Measurements from ENCODE around the gene MCCC1. TPM values are rescaled to one million over a fixed set of nuclear protein-coding genes. Genes with fewer than 3 reads are reported as not detected.
"Not testable (repeated sequence)": the region's sequence is repeated elsewhere in the genome, so short reads cannot be mapped to it uniquely, and the experiment has no call there.

Gene MCCC1
- total and polyA plus RNA-seq, 2 of the 4 experiments (the other 2 are of a cell fraction) = 14.2 to 17.9 TPM

DNA sequence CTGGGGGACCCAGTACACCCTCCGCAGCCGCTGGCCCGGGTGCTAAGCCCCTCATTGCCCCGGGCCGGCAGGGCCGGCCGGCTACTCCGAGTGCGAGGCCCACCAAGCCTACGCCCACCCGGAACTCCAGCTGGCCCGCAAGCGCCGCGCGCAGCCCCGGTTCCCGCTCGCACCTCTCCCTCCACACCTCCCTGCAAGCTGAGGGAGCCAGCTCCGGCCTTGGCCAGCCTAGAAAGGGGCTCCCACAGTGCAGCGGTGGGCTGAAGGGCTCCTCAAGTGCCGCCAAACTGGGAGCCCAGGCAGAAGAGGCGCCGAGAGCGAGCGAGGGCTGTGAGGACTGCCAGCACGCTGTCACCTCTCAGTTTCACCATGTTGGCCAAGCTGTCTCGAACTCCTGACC is 4.7 kb upstream of the MCCC1 start:
- ATAC-seq (ENCODE audit: low read depth); H3K9me1 ChIP-seq (ENCODE audit: insufficient read depth, low read length); DNase-seq; H2AK5ac ChIP-seq (ENCODE audit: low read depth, low read length); H3K9ac ChIP-seq (ENCODE audit: low read depth, low read length); H3K4me1 ChIP-seq (ENCODE audit: control insufficient read depth, insufficient read depth, low read length); H3K9me3 ChIP-seq (ENCODE audit: control insufficient read depth, insufficient read depth, low read length); H3K36me3 ChIP-seq (ENCODE audit: control insufficient read depth, insufficient read depth, low read length); H3K27ac ChIP-seq (ENCODE audit: insufficient read depth, low read length); H3K27me3 ChIP-seq (ENCODE audit: control insufficient read depth, insufficient read depth, low read length); H4K91ac ChIP-seq (ENCODE audit: insufficient read depth, low read depth, low read length); CTCF ChIA-PET; H3K56ac ChIP-seq (ENCODE audit: extremely low read depth, insufficient read depth, low read length); H2BK20ac ChIP-seq (ENCODE audit: low read depth, low read length); H3K4me2 ChIP-seq (ENCODE audit: low read depth, low read length); POLR2A ChIA-PET (ENCODE audit: unreplicated experiment); H2BK15ac ChIP-seq (ENCODE audit: low read depth, low read length); H3K4ac ChIP-seq (ENCODE audit: low read depth, low read length); H4K20me1 ChIP-seq (ENCODE audit: insufficient read depth, low read length); H2BK120ac ChIP-seq (ENCODE audit: low read depth, low read length); H3K79me1 ChIP-seq (ENCODE audit: low read depth in 1 of 2, low read length in 2 of 2); H2AK9ac ChIP-seq (replicated peaks; ENCODE audit: low read depth, low read length, poor library complexity); H3K23ac ChIP-seq (ENCODE audit: low read depth, low read length); H2AFZ ChIP-seq (replicated peaks; ENCODE audit: low read length, poor library complexity); intact Hi-C loops (cut with micrococcal nuclease); in situ Hi-C loops (cut with MboI; ENCODE audit: low sequenced_read_pairs); H3K14ac ChIP-seq (replicated peaks; ENCODE audit: low read depth, low read length); H2BK5ac ChIP-seq (ENCODE audit: low read depth, low read length, poor library complexity, severe bottlenecking); H3K18ac ChIP-seq (ENCODE audit: low read depth, low read length); dilution Hi-C loops (cut with HindIII; ENCODE audit: low sequenced_read_pairs, unreplicated experiment); H4K5ac ChIP-seq (ENCODE audit: low read depth, low read length); H4K8ac ChIP-seq (ENCODE audit: low read depth in 2 of 2, low read length in 2 of 2); H3K4me3 ChIP-seq (ENCODE audit: insufficient read depth, low read depth, low read length); BruUV-seq (replicated peaks): not testable (repeated sequence)
- WGBS, 2 experiments (ENCODE audit: extremely low coverage in 2 of 2, insufficient read length in 1 of 2) = no CpG with 5 or more reads among the region's 28 CpGs

DNA sequence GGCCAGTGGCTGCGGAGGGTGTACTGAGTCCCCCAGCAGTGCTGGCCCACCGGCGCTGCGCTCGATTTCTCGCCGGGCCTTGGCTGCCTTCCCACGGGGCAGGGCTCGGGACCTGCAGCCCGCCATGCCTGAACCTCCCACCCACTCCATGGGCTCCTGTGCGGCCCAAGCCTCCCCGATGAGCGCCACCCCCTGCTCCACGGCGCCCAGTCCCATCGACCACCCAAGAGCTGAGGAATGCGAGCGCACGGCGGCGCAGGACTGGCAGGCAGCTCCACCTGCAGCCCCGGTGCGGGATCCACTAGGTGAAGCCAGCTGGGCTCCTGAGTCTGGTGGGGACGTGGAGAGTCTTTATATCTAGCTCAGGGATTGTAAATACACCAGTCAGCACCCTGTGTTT is 1.7 kb upstream of the MCCC1 start:
- H4K91ac ChIP-seq (ENCODE audit: insufficient read depth, low read depth, low read length); H2AFZ ChIP-seq (replicated peaks; ENCODE audit: low read length, poor library complexity); H3K23ac ChIP-seq (ENCODE audit: low read depth, low read length); DNase-seq; H3K9me1 ChIP-seq (ENCODE audit: insufficient read depth, low read length); H2BK15ac ChIP-seq (ENCODE audit: low read depth, low read length); CTCF ChIA-PET; intact Hi-C loops (cut with micrococcal nuclease); H3K36me3 ChIP-seq (ENCODE audit: control insufficient read depth, insufficient read depth, low read length); H3K9me3 ChIP-seq (ENCODE audit: control insufficient read depth, insufficient read depth, low read length); H2AK9ac ChIP-seq (replicated peaks; ENCODE audit: low read depth, low read length, poor library complexity); H3K18ac ChIP-seq (ENCODE audit: low read depth, low read length); H3K27me3 ChIP-seq (ENCODE audit: control insufficient read depth, insufficient read depth, low read length); BruUV-seq (replicated peaks); H3K9ac ChIP-seq (ENCODE audit: low read depth, low read length); dilution Hi-C loops (cut with HindIII; ENCODE audit: low sequenced_read_pairs, unreplicated experiment); POLR2A ChIA-PET (ENCODE audit: unreplicated experiment); ATAC-seq (ENCODE audit: low read depth); H3K4me2 ChIP-seq (ENCODE audit: low read depth, low read length); H4K5ac ChIP-seq (ENCODE audit: low read depth, low read length); H3K27ac ChIP-seq (ENCODE audit: insufficient read depth, low read length); H2AK5ac ChIP-seq (ENCODE audit: low read depth, low read length); H3K4me1 ChIP-seq (ENCODE audit: control insufficient read depth, insufficient read depth, low read length); in situ Hi-C loops (cut with MboI; ENCODE audit: low sequenced_read_pairs); H2BK120ac ChIP-seq (ENCODE audit: low read depth, low read length); H4K20me1 ChIP-seq (ENCODE audit: insufficient read depth, low read length); H3K4me3 ChIP-seq (ENCODE audit: insufficient read depth, low read depth, low read length); H2BK20ac ChIP-seq (ENCODE audit: low read depth, low read length); H3K14ac ChIP-seq (replicated peaks; ENCODE audit: low read depth, low read length); H3K4ac ChIP-seq (ENCODE audit: low read depth, low read length); H4K8ac ChIP-seq (ENCODE audit: low read depth in 2 of 2, low read length in 2 of 2); H2BK5ac ChIP-seq (ENCODE audit: low read depth, low read length, poor library complexity, severe bottlenecking); H3K56ac ChIP-seq (ENCODE audit: extremely low read depth, insufficient read depth, low read length): not testable (repeated sequence)
- no CpG with 5 or more reads among the region's 24 CpGs for WGBS, 2 experiments (ENCODE audit: extremely low coverage in 2 of 2, insufficient read length in 1 of 2)
- H3K79me1 ChIP-seq (ENCODE audit: low read depth in 1 of 2, low read length in 2 of 2) = peaks cover 12 to 18% of the 10 kb centered on the region in 2 experiments; a peak in 3 of 4 replicates
